ENCODE data around the gene RSAD1. TPM values are rescaled to one million over a fixed set of nuclear protein-coding genes. Genes with fewer than 3 reads are reported as not detected.

Gene RSAD1
- total RNA-seq, 2 donors from 2014 or later = 33.7 to 44.1 TPM

- no peaks in the 10 kb centered on the region for H3K27me3 ChIP-seq (replicated peaks; ENCODE audit: insufficient read depth)
- H3K4me3 ChIP-seq = no peak overlapping the region
- no peaks in the 10 kb centered on the region for H3K4me1 ChIP-seq (replicated peaks)
- peak overlapping the region in 1 of 2 donors; percentile 51 for H3K27ac ChIP-seq
- no peaks in the 10 kb centered on the region for H3K9me3 ChIP-seq
- intact Hi-C loops (cut with DNase I) = no loop called here
- WGBS = 79% methylated on average over 3 of the region's 3 CpGs
- no peaks in the 10 kb centered on the region for H3K36me3 ChIP-seq
- TF ChIP-seq CTCF (IDR thresholded peaks at IDR 0.05) (no peak), POLR2A (IDR thresholded peaks at IDR 0.05) (no peak), POLR2AphosphoS5 (IDR thresholded peaks at IDR 0.05) (no peak)
- no peak for DNase-seq (ENCODE audit: low spot score)
Measured at GRCh38 chr17:50458270-50458669, 20.4 kb upstream of the RSAD1 start.

GRCh38 chr17:50458701-50459676 is 19.7 kb upstream of the RSAD1 start:
- Histone ChIP-seq H3K36me3 (no peaks in the 10 kb centered on the region), H3K27ac (peak overlapping the region in 1 of 2 donors; percentile 51), H3K4me3 (no peak overlapping the region), H3K9me3 (no peaks in the 10 kb centered on the region), H3K27me3 (replicated peaks; ENCODE audit: insufficient read depth) (no peaks in the 10 kb centered on the region), H3K4me1 (replicated peaks) (no peaks in the 10 kb centered on the region)
- intact Hi-C loops (cut with DNase I) = no loop called here
- 43% methylated on average over 16 of the region's 16 CpGs for WGBS
- DNase-seq (ENCODE audit: low spot score) = peak; percentile 83
- TF ChIP-seq POLR2AphosphoS5 (IDR thresholded peaks at IDR 0.05) (peak; percentile 90), CTCF (IDR thresholded peaks at IDR 0.05) (no peak), POLR2A (IDR thresholded peaks at IDR 0.05) (no peak)

- no peak overlapping the region for H3K27ac ChIP-seq
- intact Hi-C loops (cut with DNase I) = no loop called here
- DNase-seq (ENCODE audit: low spot score) = no peak
- no peaks in the 10 kb centered on the region for H3K9me3 ChIP-seq
- H3K4me1 ChIP-seq (replicated peaks) = no peaks in the 10 kb centered on the region
- WGBS = 91% methylated on average over 4 of the region's 4 CpGs
- H3K4me3 ChIP-seq = no peak overlapping the region
- TF ChIP-seq CTCF (IDR thresholded peaks at IDR 0.05) (no peak), POLR2A (IDR thresholded peaks at IDR 0.05) (no peak), POLR2AphosphoS5 (IDR thresholded peaks at IDR 0.05) (no peak)
- no peaks in the 10 kb centered on the region for H3K36me3 ChIP-seq
- no peaks in the 10 kb centered on the region for H3K27me3 ChIP-seq (replicated peaks; ENCODE audit: insufficient read depth)
Measured at GRCh38 chr17:50459756-50460155, 18.9 kb upstream of the RSAD1 start.

- Histone ChIP-seq H3K4me3 (no peak overlapping the region), H3K27me3 (replicated peaks; ENCODE audit: insufficient read depth) (no peaks in the 10 kb centered on the region), H3K27ac (no peak overlapping the region), H3K4me1 (replicated peaks) (no peaks in the 10 kb centered on the region), H3K36me3 (no peaks in the 10 kb centered on the region), H3K9me3 (no peaks in the 10 kb centered on the region)
- no peak for DNase-seq (ENCODE audit: low spot score)
- intact Hi-C loops (cut with DNase I) = no loop called here
- WGBS = 98% methylated on average over 9 of the region's 9 CpGs
- no peak for TF ChIP-seq POLR2AphosphoS5 (IDR thresholded peaks at IDR 0.05)
- no peak for TF ChIP-seq POLR2A (IDR thresholded peaks at IDR 0.05)
- TF ChIP-seq CTCF (IDR thresholded peaks at IDR 0.05) = no peak
Measured at GRCh38 chr17:50460831-50461526, 17.7 kb upstream of the RSAD1 start.
